LNCaP clone FGC (cell line): ENCODE measurements around the gene ZNF827.
A peak's percentile ranks its signal among the peaks of the same experiment; 100 is the strongest.

Experiments
- DNase-seq: peaks from one replicate; pipeline ENCODE4 v3.0.0-alpha.2; 2011; ENCODE audit warnings: low read depth
- H3K4me3 ChIP-seq: 2 replicates; pipeline ENCODE4 v1.5.1; 2011; ENCODE audit warnings: mild to moderate bottlenecking, low read depth, low read length, control low read depth
- CTCF ChIP-seq: IDR thresholded peaks from 2 replicates; pipeline ENCODE4 v1.5.1; 2012; ENCODE audit warnings: mild to moderate bottlenecking; ENCODE audit not compliant: control insufficient read depth, insufficient read depth; ENCODE audit errors: extremely low read depth

ZNF827 gene

GRCh38 chr4:145939441-145939750 is 773 bp upstream of the ZNF827 start:
- no peak for TF ChIP-seq CTCF
- H3K4me3 ChIP-seq: no peak overlapping the region; the same call in 1 of the 2 replicates
- DNase-seq: no peak

- peak overlapping the region; percentile 85 for H3K4me3 ChIP-seq
- no peak for DNase-seq
- no peak for TF ChIP-seq CTCF
These were observed 532 bp downstream of the ZNF827 start for GRCh38 chr4:145937971-145938611.

GRCh38 chr4:145936997-145937901 is 1.4 kb downstream of the ZNF827 start:
- TF ChIP-seq CTCF: no peak
- H3K4me3 ChIP-seq: peak overlapping the region; percentile 85
- DNase-seq: no peak

GRCh38 chr4:145936142-145936996 is 2.3 kb downstream of the ZNF827 start:
- peak; percentile 21; the same call in 1 of the 2 replicates for TF ChIP-seq CTCF
- H3K4me3 ChIP-seq: peak overlapping the region; percentile 85
- DNase-seq: peak; percentile 46

- no peak for DNase-seq
- no peak for TF ChIP-seq CTCF
- peak overlapping the region; percentile 85 for H3K4me3 ChIP-seq
These were observed 3.1 kb downstream of the ZNF827 start for GRCh38 chr4:145935253-145936141.
